ENCODE measurements around the gene TTC39C.

- TF ChIP-seq TEAD4 (IDR thresholded peaks at IDR 0.05) (no peak), NFIC (IDR thresholded peaks at IDR 0.05) (no peak), RAD21 (IDR thresholded peaks at IDR 0.05; ENCODE audit: low read depth) (no peak), EGR1 (IDR thresholded peaks at IDR 0.05) (no peak), EP300 (IDR thresholded peaks at IDR 0.05; ENCODE audit: borderline replicate concordance) (no peak), USF1 (IDR thresholded peaks at IDR 0.05) (no peak), REST (IDR thresholded peaks at IDR 0.05; ENCODE audit: low read depth) (no peak), TAF1 (IDR thresholded peaks at IDR 0.05; ENCODE audit: low read depth) (no peak), TCF12 (IDR thresholded peaks at IDR 0.05; ENCODE audit: low read depth) (no peak), MAX (IDR thresholded peaks at IDR 0.05) (no peak), YY1 (IDR thresholded peaks at IDR 0.05; ENCODE audit: low read depth) (no peak), ZBTB7A (IDR thresholded peaks at IDR 0.05; ENCODE audit: low read depth) (no peak), CEBPB (IDR thresholded peaks at IDR 0.05) (no peak)
Observed at GRCh38 chr18:24083550-24083949, 69.0 kb downstream of the TTC39C start.

Data from Ishikawa (cell line).